NCI-H446 (cell line): Measurements from ENCODE around the gene TANC1.

Experiments
- DNase-seq, 2 experiments: peaks; one replicate each; lab custom pipeline; 2025; lab: John Stamatoyannopoulos, UW

TANC1 gene

GRCh38 chr2:158994920-158995676 is 26.7 kb downstream of the TANC1 start:
- no peak for DNase-seq

- DNase-seq, result no peak
These were observed 27.2 kb downstream of the TANC1 start for GRCh38 chr2:158995677-158996049.

GRCh38 chr2:158996378-158996993 is 28.0 kb downstream of the TANC1 start:
- no peak for DNase-seq

GRCh38 chr2:158997037-158997790 is 28.8 kb downstream of the TANC1 start:
- no peak for DNase-seq

- peak; percentile 75 to 80 for DNase-seq
These were observed 30.3 kb downstream of the TANC1 start for GRCh38 chr2:158998551-158999248.

GRCh38 chr2:158999458-158999857 is 31.0 kb downstream of the TANC1 start:
- no peak for DNase-seq

- no peak for DNase-seq
These were observed 31.6 kb downstream of the TANC1 start for GRCh38 chr2:159000072-159000471.

- DNase-seq, result no peak
These were observed 34.1 kb downstream of the TANC1 start for GRCh38 chr2:159002462-159003111.

- DNase-seq, result no peak
These were observed 35.1 kb downstream of the TANC1 start for GRCh38 chr2:159003555-159003954.

- no peak for DNase-seq
These were observed 36.4 kb downstream of the TANC1 start for GRCh38 chr2:159004849-159005248.

GRCh38 chr2:159009940-159010339 is 41.5 kb downstream of the TANC1 start:
- DNase-seq, result no peak

GRCh38 chr2:159010340-159010739 is 41.9 kb downstream of the TANC1 start:
- no peak for DNase-seq

- no peak for DNase-seq
These were observed 42.5 kb downstream of the TANC1 start for GRCh38 chr2:159010963-159011362.

GRCh38 chr2:159012142-159012541 is 43.7 kb downstream of the TANC1 start:
- no peak for DNase-seq

GRCh38 chr2:159013103-159013502 is 44.7 kb downstream of the TANC1 start:
- DNase-seq, result no peak

GRCh38 chr2:159015174-159015573 is 46.7 kb downstream of the TANC1 start:
- DNase-seq, result no peak

- DNase-seq, result no peak
These were observed 47.4 kb downstream of the TANC1 start for GRCh38 chr2:159015823-159016222.

GRCh38 chr2:159017837-159018236 is 49.4 kb downstream of the TANC1 start:
- DNase-seq, result no peak

GRCh38 chr2:159019021-159019420 is 50.6 kb downstream of the TANC1 start:
- no peak for DNase-seq

GRCh38 chr2:159022019-159022418 is 53.6 kb downstream of the TANC1 start:
- DNase-seq, result no peak

- no peak for DNase-seq
These were observed 57.7 kb downstream of the TANC1 start for GRCh38 chr2:159026170-159026569.

GRCh38 chr2:159028776-159029175 is 60.3 kb downstream of the TANC1 start:
- DNase-seq, result no peak
